Measurements from ENCODE around the gene HOXA7.

The HOXA7 gene

DNA sequence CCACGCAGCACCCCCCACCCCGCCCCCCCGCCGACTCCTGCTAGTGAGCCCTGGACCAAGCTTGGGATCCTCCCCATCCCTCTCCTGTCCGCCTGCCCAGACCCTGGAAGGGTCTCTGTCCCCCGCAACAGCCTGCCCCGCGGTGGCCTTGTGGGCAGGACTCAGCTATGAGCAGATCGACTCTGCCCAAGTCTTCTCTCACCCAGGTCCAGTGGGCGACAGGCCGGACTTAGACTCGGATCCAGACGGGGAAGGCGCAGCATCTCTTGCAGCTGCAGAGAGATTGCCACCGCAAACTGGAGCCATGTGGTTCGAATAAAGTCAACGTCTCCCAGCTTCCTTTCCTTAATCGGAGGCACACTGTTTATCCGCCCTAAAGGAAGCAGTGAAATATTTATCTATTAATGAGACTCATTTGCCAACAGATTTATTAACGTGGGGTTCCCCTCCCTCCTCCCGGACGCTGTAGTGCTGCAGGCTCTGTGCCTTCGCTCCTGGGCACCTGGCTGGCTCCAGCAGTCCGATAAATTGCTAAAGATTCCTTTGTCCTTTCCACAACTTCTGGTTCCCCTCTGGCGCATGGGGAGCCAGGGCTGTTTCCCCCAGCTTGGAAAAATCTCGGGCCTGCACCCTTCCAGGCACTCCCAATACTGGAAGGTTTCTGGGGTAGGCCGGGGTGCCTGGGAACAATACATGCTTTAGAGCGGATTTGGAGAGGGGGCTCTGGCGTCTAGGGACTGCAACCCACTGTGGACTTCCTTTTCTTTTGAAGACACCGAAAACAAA is 634 bp upstream of the HOXA7 start:
- H3K9ac ChIP-seq (ENCODE audit: low read depth, low read length), result no peak overlapping the region
- H3K4me1 ChIP-seq (ENCODE audit: insufficient read depth, low read length), result no peaks in the 10 kb centered on the region
- H3K9me3 ChIP-seq (ENCODE audit: insufficient read depth, low read depth, low read length), result peaks cover 21% of the 10 kb centered on the region; the same call in 1 of the 2 replicates
- no peak overlapping the region for H3K4me3 ChIP-seq (ENCODE audit: low read length)
- H3K27me3 ChIP-seq (ENCODE audit: insufficient read depth, low read length), result peaks cover 100% of the 10 kb centered on the region
- H3K36me3 ChIP-seq (ENCODE audit: insufficient read depth, low read depth, low read length), result no peaks in the 10 kb centered on the region
- H3K27ac ChIP-seq (ENCODE audit: low read length), result no peak overlapping the region

DNA sequence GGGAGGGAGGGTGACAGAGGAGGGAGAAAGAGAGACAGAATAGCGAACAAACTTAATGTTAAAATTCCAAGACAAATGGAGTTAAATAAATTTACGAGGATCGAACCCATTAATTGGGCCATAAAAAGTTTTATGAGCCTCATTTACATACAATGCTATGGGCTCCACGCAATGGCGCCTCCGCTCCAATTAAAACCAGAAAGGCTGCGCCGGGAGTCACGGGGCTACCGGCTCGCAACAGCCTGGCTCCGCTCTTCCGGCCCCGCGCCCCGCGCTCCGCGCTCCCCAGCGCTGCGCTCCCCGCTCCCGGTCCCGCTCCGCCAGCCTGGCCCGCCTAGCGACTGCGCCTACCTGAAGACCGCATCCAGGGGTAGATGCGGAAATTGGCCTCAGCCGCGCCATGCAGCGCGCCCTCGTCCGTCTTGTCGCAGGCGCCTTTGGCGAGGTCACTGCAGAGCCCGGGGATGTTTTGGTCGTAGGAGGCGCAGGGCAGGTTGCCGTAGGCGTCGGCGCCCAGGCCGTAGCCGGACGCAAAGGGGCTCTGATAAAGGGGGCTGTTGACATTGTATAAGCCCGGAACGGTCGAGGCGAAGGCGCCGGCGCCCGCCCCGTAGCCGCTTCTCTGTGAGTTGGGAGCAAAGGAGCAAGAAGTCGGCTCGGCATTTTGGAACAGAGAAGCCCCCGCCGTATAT is 513 bp downstream of the HOXA7 start:
- no peaks in the 10 kb centered on the region for H3K4me1 ChIP-seq (ENCODE audit: insufficient read depth, low read length)
- H3K9me3 ChIP-seq (ENCODE audit: insufficient read depth, low read depth, low read length), result peaks cover 21% of the 10 kb centered on the region; the same call in 1 of the 2 replicates
- H3K27me3 ChIP-seq (ENCODE audit: insufficient read depth, low read length), result peaks cover 100% of the 10 kb centered on the region
- no peak overlapping the region for H3K27ac ChIP-seq (ENCODE audit: low read length)
- H3K36me3 ChIP-seq (ENCODE audit: insufficient read depth, low read depth, low read length), result no peaks in the 10 kb centered on the region
- H3K9ac ChIP-seq (ENCODE audit: low read depth, low read length), result no peak overlapping the region
- H3K4me3 ChIP-seq (ENCODE audit: low read length), result peak overlapping the region; percentile 46

DNA sequence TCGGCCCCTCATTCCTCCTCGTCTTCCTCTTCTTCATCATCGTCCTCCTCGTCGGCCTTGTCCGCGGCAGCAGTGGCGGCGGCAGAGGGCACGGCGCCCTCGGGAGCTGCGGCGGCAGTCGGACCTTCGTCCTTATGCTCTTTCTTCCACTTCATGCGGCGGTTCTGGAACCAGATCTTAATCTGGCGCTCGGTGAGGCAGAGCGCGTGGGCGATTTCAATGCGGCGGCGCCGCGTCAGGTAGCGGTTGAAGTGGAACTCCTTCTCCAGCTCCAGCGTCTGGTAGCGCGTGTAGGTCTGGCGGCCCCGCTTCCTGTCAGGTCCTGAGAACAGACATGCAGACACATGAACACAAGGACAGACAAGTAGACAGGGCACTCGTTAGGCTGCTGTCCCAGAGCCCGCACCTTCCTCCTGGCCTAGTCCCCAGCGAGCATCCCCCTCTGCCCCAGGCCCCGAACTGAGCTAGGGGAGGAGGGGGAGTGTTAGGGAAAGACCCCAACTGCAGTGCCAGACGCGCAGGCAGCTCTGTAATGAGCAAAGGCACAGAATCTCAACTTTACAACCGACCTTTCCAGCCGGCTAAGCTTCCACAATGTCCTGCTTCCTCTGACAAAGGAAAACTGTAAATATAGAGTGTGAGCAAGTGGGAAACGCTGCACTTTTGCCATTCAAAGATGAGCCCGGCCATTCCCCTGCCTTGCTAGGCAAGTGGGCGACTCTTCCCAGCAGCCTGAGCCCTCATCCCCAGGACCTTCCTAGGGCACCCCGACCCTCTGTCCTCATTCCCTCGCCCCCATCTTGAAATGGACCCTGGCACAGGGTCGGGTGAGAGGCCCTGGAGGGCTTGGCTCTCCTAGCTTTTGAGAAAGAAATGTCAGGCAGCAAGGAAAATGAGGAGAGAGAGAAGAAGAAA is 1.3 kb downstream of the HOXA7 start:
- H3K4me3 ChIP-seq (ENCODE audit: low read length), result no peak overlapping the region
- H3K4me1 ChIP-seq (ENCODE audit: insufficient read depth, low read length), result no peaks in the 10 kb centered on the region
- peaks cover 21% of the 10 kb centered on the region; the same call in 1 of the 2 replicates for H3K9me3 ChIP-seq (ENCODE audit: insufficient read depth, low read depth, low read length)
- H3K9ac ChIP-seq (ENCODE audit: low read depth, low read length), result no peak overlapping the region
- H3K27me3 ChIP-seq (ENCODE audit: insufficient read depth, low read length), result peaks cover 100% of the 10 kb centered on the region
- H3K27ac ChIP-seq (ENCODE audit: low read length), result no peak overlapping the region
- no peaks in the 10 kb centered on the region for H3K36me3 ChIP-seq (ENCODE audit: insufficient read depth, low read depth, low read length)

DNA sequence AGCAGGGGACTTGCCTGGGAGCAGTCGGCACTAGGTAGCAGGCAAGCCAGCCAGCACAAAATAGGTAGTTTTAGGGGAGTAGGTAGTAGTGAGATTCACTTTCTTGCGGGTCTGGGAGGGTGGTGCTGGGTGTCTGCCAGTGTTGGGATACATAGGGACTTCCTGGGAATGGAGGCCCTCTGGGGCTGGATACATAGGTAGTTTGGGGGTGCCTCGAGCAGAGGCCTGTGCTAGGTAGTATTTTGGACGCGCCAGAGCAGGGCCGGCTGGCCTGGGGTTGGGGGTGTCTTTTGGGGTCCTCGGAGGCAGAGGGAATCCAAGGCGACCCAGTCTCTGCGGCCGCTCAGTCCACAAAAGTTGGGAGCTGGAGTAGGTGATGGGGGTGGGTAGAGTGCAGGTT is 2.1 kb downstream of the HOXA7 start:
- Histone ChIP-seq H3K9ac (ENCODE audit: low read depth, low read length) (no peak overlapping the region), H3K27me3 (ENCODE audit: insufficient read depth, low read length) (peaks cover 100% of the 10 kb centered on the region), H3K36me3 (ENCODE audit: insufficient read depth, low read depth, low read length) (no peaks in the 10 kb centered on the region)

GRCh38 chr7:27153526-27153925 is 2.9 kb downstream of the HOXA7 start:
- Histone ChIP-seq H3K4me1 (ENCODE audit: insufficient read depth, low read length) (no peaks in the 10 kb centered on the region), H3K9ac (ENCODE audit: low read depth, low read length) (no peak overlapping the region), H3K36me3 (ENCODE audit: insufficient read depth, low read depth, low read length) (no peaks in the 10 kb centered on the region), H3K4me3 (ENCODE audit: low read length) (no peak overlapping the region), H3K27me3 (ENCODE audit: insufficient read depth, low read length) (peaks cover 100% of the 10 kb centered on the region), H3K27ac (ENCODE audit: low read length) (no peak overlapping the region), H3K9me3 (ENCODE audit: insufficient read depth, low read depth, low read length) (peaks cover 21% of the 10 kb centered on the region; the same call in 1 of the 2 replicates)

More for the DNA sequence above, 2.1 kb downstream of the HOXA7 start:
- H3K4me1 ChIP-seq (ENCODE audit: insufficient read depth, low read length), result no peaks in the 10 kb centered on the region
- peaks cover 21% of the 10 kb centered on the region; the same call in 1 of the 2 replicates for H3K9me3 ChIP-seq (ENCODE audit: insufficient read depth, low read depth, low read length)
- no peak overlapping the region for H3K4me3 ChIP-seq (ENCODE audit: low read length)
- no peak overlapping the region for H3K27ac ChIP-seq (ENCODE audit: low read length)

- Histone ChIP-seq H3K36me3 (ENCODE audit: insufficient read depth, low read depth, low read length) (no peaks in the 10 kb centered on the region), H3K27ac (ENCODE audit: low read length) (no peak overlapping the region), H3K9me3 (ENCODE audit: insufficient read depth, low read depth, low read length) (peaks cover 21% of the 10 kb centered on the region; the same call in 1 of the 2 replicates), H3K27me3 (ENCODE audit: insufficient read depth, low read length) (peaks cover 100% of the 10 kb centered on the region), H3K4me1 (ENCODE audit: insufficient read depth, low read length) (no peaks in the 10 kb centered on the region), H3K9ac (ENCODE audit: low read depth, low read length) (no peak overlapping the region), H3K4me3 (ENCODE audit: low read length) (no peak overlapping the region)
These were observed 3.5 kb downstream of the HOXA7 start for GRCh38 chr7:27152816-27153442.

GRCh38 chr7:27151931-27152815 is 4.3 kb downstream of the HOXA7 start, which contains the start of gene HOXA3:
TSS of gene HOXA3 (minus strand) at chr7:27152583. CDS start at chr7:27110640, 41,943 bp downstream.
- Histone ChIP-seq H3K4me1 (ENCODE audit: insufficient read depth, low read length) (no peaks in the 10 kb centered on the region), H3K9ac (ENCODE audit: low read depth, low read length) (no peak within 1 kb of the TSS), H3K27me3 (ENCODE audit: insufficient read depth, low read length) (peaks cover 100% of the 10 kb centered on the region), H3K9me3 (ENCODE audit: insufficient read depth, low read depth, low read length) (peaks cover 13% of the 10 kb centered on the region; the same call in 1 of the 2 replicates), H3K36me3 (ENCODE audit: insufficient read depth, low read depth, low read length) (no peaks in the 10 kb centered on the region), H3K4me3 (ENCODE audit: low read length) (no peak within 1 kb of the TSS), H3K27ac (ENCODE audit: low read length) (no peak within 1 kb of the TSS)

GRCh38 chr7:27151341-27151930 is 5.0 kb downstream of the HOXA7 start:
- no peak overlapping the region for H3K27ac ChIP-seq (ENCODE audit: low read length)

GRCh38 chr7:27150568-27151340 is 5.7 kb downstream of the HOXA7 start:
- H3K36me3 ChIP-seq (ENCODE audit: insufficient read depth, low read depth, low read length), result no peaks in the 10 kb centered on the region
- H3K9me3 ChIP-seq (ENCODE audit: insufficient read depth, low read depth, low read length), result peaks cover 20% of the 10 kb centered on the region; the same call in 1 of the 2 replicates
- H3K4me3 ChIP-seq (ENCODE audit: low read length), result peak overlapping the region; percentile 29; the same call in 1 of the 2 replicates
- H3K9ac ChIP-seq (ENCODE audit: low read depth, low read length), result no peak overlapping the region
- no peak overlapping the region for H3K27ac ChIP-seq (ENCODE audit: low read length)
- peaks cover 100% of the 10 kb centered on the region for H3K27me3 ChIP-seq (ENCODE audit: insufficient read depth, low read length)
- H3K4me1 ChIP-seq (ENCODE audit: insufficient read depth, low read length), result no peaks in the 10 kb centered on the region

More at GRCh38 chr7:27151341-27151930, 5.0 kb downstream of the HOXA7 start:
- Histone ChIP-seq H3K4me3 (ENCODE audit: low read length) (peak overlapping the region; percentile 29; the same call in 1 of the 2 replicates), H3K9me3 (ENCODE audit: insufficient read depth, low read depth, low read length) (peaks cover 19% of the 10 kb centered on the region; the same call in 1 of the 2 replicates), H3K4me1 (ENCODE audit: insufficient read depth, low read length) (no peaks in the 10 kb centered on the region), H3K36me3 (ENCODE audit: insufficient read depth, low read depth, low read length) (no peaks in the 10 kb centered on the region), H3K9ac (ENCODE audit: low read depth, low read length) (no peak overlapping the region), H3K27me3 (ENCODE audit: insufficient read depth, low read length) (peaks cover 100% of the 10 kb centered on the region)
